Choroid plexus epithelial cell (primary cell): ENCODE results near the gene MACROH2A1.

Experiments used
- DNase-seq: peaks from one replicate; pipeline ENCODE4 v3.0.0-alpha.2; 2010; ENCODE audit warnings: low read depth
- H3K4me3 ChIP-seq: 2 replicates; pipeline ENCODE4 v1.5.1; 2011; ENCODE audit warnings: low read depth, mild to moderate bottlenecking, control low read depth, low read length, moderate library complexity
- CTCF ChIP-seq: conservative IDR thresholded peaks from 2 replicates; pipeline ENCODE4 v1.5.1; 2011; ENCODE audit warnings: low read depth, mild to moderate bottlenecking, control low read depth, inconsistent platforms, low read length, moderate library complexity

Gene MACROH2A1

GRCh38 chr5:135289651-135290050, 109.4 kb downstream of the MACROH2A1 start:
- DNase-seq: no peak
- no peak overlapping the region for H3K4me3 ChIP-seq
- TF ChIP-seq CTCF: no peak

- TF ChIP-seq CTCF: no peak
- DNase-seq: no peak
- H3K4me3 ChIP-seq: no peak overlapping the region
Measured at GRCh38 chr5:135287551-135287950, 111.5 kb downstream of the MACROH2A1 start.
